SK-N-SH (cell line): ENCODE measurements around the gene ABL2. TPM values are rescaled to one million over a fixed set of nuclear protein-coding genes. Genes with fewer than 3 reads are reported as not detected.

Experiments
- CTCF ChIA-PET: fragments of 300-600, 350-600 bp; formaldehyde crosslinking; extraction: SDS; loops from one replicate; lab custom pipeline; 2021; lab: Yijun Ruan, JAX
- POLR2A ChIA-PET: fragments of 350-600 bp; sonication (Branson Sonifier 250); formaldehyde crosslinking; extraction: SDS; loops from one replicate; lab custom pipeline; 2020; ENCODE audit warnings: antibody characterized with exemption, inconsistent platforms; lab: Yijun Ruan, JAX
- DNase-seq: peaks from one replicate; pipeline ENCODE4 v3.0.0; 2012
- H2AFZ ChIP-seq: fragments of 200-600 bp; sonication (generic); 2 replicates; pipeline ENCODE4 v1.8.1; 2016; ENCODE audit warnings: antibody characterized with exemption, mild to moderate bottlenecking, low read depth
- H3F3A ChIP-seq: fragments of 200-600 bp; sonication (generic); replicated peaks from 2 replicates; pipeline ENCODE3; 2016; ENCODE audit warnings: antibody characterized with exemption, mild to moderate bottlenecking; ENCODE audit not compliant: insufficient read depth
- H3K27ac ChIP-seq, 2 experiments: fragments of 200-500 bp in 1 of 2; fragments of 200-600 bp in 1 of 2; sonication (Bioruptor generic) in 1 of 2; sonication (generic), shearing (Covaris generic) in 1 of 2; 2 replicates each; pipeline versions ENCODE4 v1.5.1 to v1.6.1; 2014 to 2016; ENCODE audit warnings: low read depth in 2 of 2, inconsistent platforms in 1 of 2, low read length in 1 of 2, mild to moderate bottlenecking in 1 of 2, mixed read lengths in 1 of 2
- H3K27me3 ChIP-seq: fragments of 200-600 bp; sonication (generic), shearing (Covaris generic); 2 replicates; pipeline ENCODE4 v1.6.1; 2016; ENCODE audit warnings: mixed run types; ENCODE audit not compliant: insufficient read depth
- H3K36me3 ChIP-seq, 2 experiments: fragments of 200-500 bp in 1 of 2; fragments of 200-600 bp in 1 of 2; sonication (Bioruptor generic) in 1 of 2; sonication (generic) in 1 of 2; replicated peaks in 1 of 2; 2 replicates each; pipeline versions ENCODE3 to v1.5.1; 2014 to 2016; ENCODE audit warnings: low read length in 1 of 2, mild to moderate bottlenecking in 1 of 2; ENCODE audit not compliant: insufficient read depth in 2 of 2, control insufficient read depth in 1 of 2
- H3K4me1 ChIP-seq, 2 experiments: fragments of 200-500 bp in 1 of 2; fragments of 200-600 bp in 1 of 2; sonication (Bioruptor generic) in 1 of 2; sonication (generic), shearing (Covaris generic) in 1 of 2; 2 replicates each; pipeline versions ENCODE4 v1.5.1 to v1.6.1; 2014 to 2016; ENCODE audit warnings: low read depth in 1 of 2, low read length in 1 of 2, mixed run types in 1 of 2; ENCODE audit not compliant: insufficient read depth in 2 of 2, control insufficient read depth in 1 of 2
- H3K4me2 ChIP-seq: fragments of 200-600 bp; sonication (generic), shearing (Covaris generic); 2 replicates; pipeline ENCODE4 v1.6.1; 2017; ENCODE audit warnings: mixed run types
- H3K4me3 ChIP-seq, 2 experiments: fragments of 200-500 bp in 1 of 2; fragments of 200-600 bp in 1 of 2; sonication (Bioruptor generic) in 1 of 2; sonication (generic), shearing (Covaris generic) in 1 of 2; 2 replicates each; pipeline versions ENCODE4 v1.5.1 to v1.8.1; 2014 to 2016; ENCODE audit warnings: low read depth in 2 of 2, inconsistent platforms in 1 of 2, low read length in 1 of 2, mild to moderate bottlenecking in 1 of 2, mixed read lengths in 1 of 2, moderate library complexity in 1 of 2
- H3K79me2 ChIP-seq: fragments of 200-600 bp; sonication (generic); 2 replicates; pipeline ENCODE4 v1.8.1; 2017; ENCODE audit warnings: mild to moderate bottlenecking; ENCODE audit not compliant: insufficient read depth
- H3K9ac ChIP-seq: fragments of 200-600 bp; sonication (generic); 2 replicates; pipeline ENCODE4 v1.6.1; 2017; ENCODE audit warnings: mixed run types
- H3K9me2 ChIP-seq: fragments of 200-600 bp; sonication (generic); 2 replicates; pipeline ENCODE4 v1.6.1; 2017; ENCODE audit warnings: mixed run types
- H3K9me3 ChIP-seq: fragments of 200-600 bp; sonication (generic); 2 replicates; pipeline ENCODE4 v1.6.1; 2017; ENCODE audit warnings: mixed run types, mild to moderate bottlenecking, moderate library complexity
- H4K20me1 ChIP-seq: fragments of 200-600 bp; sonication (generic); 2 replicates; pipeline ENCODE4 v1.6.1; 2017; ENCODE audit warnings: mild to moderate bottlenecking, mixed run types; ENCODE audit not compliant: insufficient read depth
- CHD2 ChIP-seq: fragments of 150-350 bp; IDR thresholded peaks from 2 replicates; pipeline ENCODE4 v1.6.1; 2018; ENCODE audit warnings: low read length; ENCODE audit not compliant: partially characterized antibody
- ELF1 ChIP-seq: IDR thresholded peaks from 2 replicates; pipeline ENCODE4 v1.4.0; 2012
- EP300 ChIP-seq, 2 experiments: IDR thresholded peaks; 2 replicates each; pipeline versions ENCODE4 v1.4.0 to v1.6.1; 2012; ENCODE audit warnings: borderline replicate concordance in 1 of 2, low read depth in 1 of 2, low read length in 1 of 2
- FOXM1 ChIP-seq: IDR thresholded peaks from 2 replicates; pipeline ENCODE4 v1.4.0; 2012; ENCODE audit warnings: low read depth, mild to moderate bottlenecking
- JUND ChIP-seq: IDR thresholded peaks from 2 replicates; pipeline ENCODE4 v1.4.0; 2012
- MXI1 ChIP-seq: IDR thresholded peaks from 2 replicates; pipeline ENCODE4 v1.6.1; 2012; ENCODE audit warnings: mild to moderate bottlenecking, low read depth, low read length, improper control_type of control experiment
- RCOR1 ChIP-seq: fragments of 150-350 bp; IDR thresholded peaks from 2 replicates; pipeline ENCODE4 v1.6.1; 2017; ENCODE audit warnings: antibody characterized with exemption, low read length
- RFX5 ChIP-seq: IDR thresholded peaks from 2 replicates; pipeline ENCODE4 v1.6.1; 2012; ENCODE audit warnings: mild to moderate bottlenecking, improper control_type of control experiment, low read length
- SIN3A ChIP-seq: IDR thresholded peaks from 2 replicates; pipeline ENCODE4 v1.6.1; 2012; ENCODE audit warnings: low read depth, mild to moderate bottlenecking, low read length, moderate library complexity, borderline replicate concordance
- SMC3 ChIP-seq: IDR thresholded peaks from 2 replicates; pipeline ENCODE4 v1.6.1; 2012; ENCODE audit warnings: low read depth, low read length, improper control_type of control experiment
- TAF1 ChIP-seq: IDR thresholded peaks from 2 replicates; pipeline ENCODE4 v1.6.1; 2012; ENCODE audit warnings: low read depth, mild to moderate bottlenecking, low read length, moderate library complexity, borderline replicate concordance
- TCF12 ChIP-seq: IDR thresholded peaks from 2 replicates; pipeline ENCODE4 v1.4.0; 2012
- TEAD4 ChIP-seq: IDR thresholded peaks from 2 replicates; pipeline ENCODE4 v1.4.0; 2012; ENCODE audit warnings: mild to moderate bottlenecking, borderline replicate concordance; ENCODE audit not compliant: insufficient read depth
- YY1 ChIP-seq: IDR thresholded peaks from 2 replicates; pipeline ENCODE4 v1.4.0; 2012; ENCODE audit warnings: low read depth, mild to moderate bottlenecking
- WGBS: methylation state at CpG from one replicate; pipeline ENCODE4 v1.1.6; 2017; ENCODE audit warnings: low lambda C conversion rate; 5-methylcytosine and 5-hydroxymethylcytosine counted together
- polyA plus RNA-seq, 3 experiments: library from polyadenylated mRNA; depleted of rRNA; stranded (reverse); fragments of >200 nt; gene quantifications; 2 replicates each; pipeline ENCODE4 v1.2.3, GENCODE V29; 2012
- TF ChIP-seq, protein P1 (sequence below): fragments of 200-600 bp; sonication (generic); IDR thresholded peaks from 2 replicates; pipeline ENCODE4 v1.6.1; 2017; ENCODE audit warnings: antibody characterized with exemption, mild to moderate bottlenecking, moderate library complexity
- TF ChIP-seq, protein P2 (sequence below): fragments of 150-350 bp; IDR thresholded peaks from 2 replicates; pipeline ENCODE4 v1.6.1; 2017; ENCODE audit warnings: antibody characterized with exemption, low read length, low read depth, borderline replicate concordance
- TF ChIP-seq, protein P3 (sequence below): IDR thresholded peaks from 2 replicates; pipeline ENCODE4 v1.4.0; 2012; ENCODE audit warnings: low read depth
- TF ChIP-seq, protein P4 (sequence below): IDR thresholded peaks from 2 replicates; pipeline ENCODE4 v1.6.1; 2012; ENCODE audit warnings: mild to moderate bottlenecking, low read depth, low read length, moderate library complexity

ABL2 gene
- polyA plus RNA-seq, 1 of the 3 experiments (the other 2 are of a cell fraction) = 7.5 TPM

DNA sequence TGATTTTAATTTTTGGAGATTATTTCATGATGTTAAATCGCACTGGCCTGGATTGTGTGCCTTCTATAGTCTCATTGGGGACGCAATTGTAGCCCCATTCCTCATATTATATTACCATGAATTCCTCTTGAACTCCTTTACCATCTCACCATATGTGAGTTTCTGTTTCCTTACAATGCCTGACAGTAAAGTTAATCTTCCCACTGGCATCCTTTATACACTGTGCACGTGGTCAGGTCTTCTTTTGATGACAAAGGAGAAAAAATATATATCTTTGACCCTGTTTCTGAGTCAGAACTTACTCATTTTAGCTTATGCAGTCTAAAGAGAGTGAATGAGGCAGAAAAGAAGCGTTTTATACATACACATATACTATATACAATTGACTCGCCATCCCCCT is 774 bp upstream of the ABL2 start (continued):
- TF ChIP-seq, protein P1, sequence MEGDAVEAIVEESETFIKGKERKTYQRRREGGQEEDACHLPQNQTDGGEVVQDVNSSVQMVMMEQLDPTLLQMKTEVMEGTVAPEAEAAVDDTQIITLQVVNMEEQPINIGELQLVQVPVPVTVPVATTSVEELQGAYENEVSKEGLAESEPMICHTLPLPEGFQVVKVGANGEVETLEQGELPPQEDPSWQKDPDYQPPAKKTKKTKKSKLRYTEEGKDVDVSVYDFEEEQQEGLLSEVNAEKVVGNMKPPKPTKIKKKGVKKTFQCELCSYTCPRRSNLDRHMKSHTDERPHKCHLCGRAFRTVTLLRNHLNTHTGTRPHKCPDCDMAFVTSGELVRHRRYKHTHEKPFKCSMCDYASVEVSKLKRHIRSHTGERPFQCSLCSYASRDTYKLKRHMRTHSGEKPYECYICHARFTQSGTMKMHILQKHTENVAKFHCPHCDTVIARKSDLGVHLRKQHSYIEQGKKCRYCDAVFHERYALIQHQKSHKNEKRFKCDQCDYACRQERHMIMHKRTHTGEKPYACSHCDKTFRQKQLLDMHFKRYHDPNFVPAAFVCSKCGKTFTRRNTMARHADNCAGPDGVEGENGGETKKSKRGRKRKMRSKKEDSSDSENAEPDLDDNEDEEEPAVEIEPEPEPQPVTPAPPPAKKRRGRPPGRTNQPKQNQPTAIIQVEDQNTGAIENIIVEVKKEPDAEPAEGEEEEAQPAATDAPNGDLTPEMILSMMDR = no peak

DNA sequence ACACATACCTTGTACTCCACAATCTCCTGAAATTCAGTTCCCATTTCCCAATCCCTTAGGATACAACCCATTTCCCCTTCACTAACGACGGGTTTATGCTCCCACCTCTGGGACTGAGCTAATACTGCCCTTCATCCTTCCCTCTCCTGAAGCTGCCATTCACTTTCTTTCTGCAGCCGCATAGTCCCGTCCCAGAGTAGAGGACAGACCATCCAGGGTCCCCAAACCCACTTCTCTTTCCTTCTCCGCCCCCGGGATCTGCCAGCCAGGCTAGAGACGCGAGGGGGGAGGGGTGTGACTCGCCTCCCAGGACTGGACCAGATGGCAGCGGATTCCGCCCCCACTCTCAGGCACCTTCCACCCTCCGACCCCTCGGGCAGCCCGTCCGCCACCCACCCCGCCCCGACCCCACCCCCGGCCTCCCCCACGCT is 679 bp downstream of the ABL2 start:
- Histone ChIP-seq H3K9me3 (no peaks in the 10 kb centered on the region), H3K9ac (peak overlapping the region; percentile 85; the same call in 1 of the 2 replicates), H3K27ac (peak overlapping the region; percentile 76 to 80; a peak in 3 of 4 replicates), H3F3A (peaks cover 18% of the 10 kb centered on the region), H3K27me3 (no peaks in the 10 kb centered on the region), H3K4me2 (peak overlapping the region; percentile 91), H2AFZ (no peak overlapping the region), H3K4me1 (peaks cover 0 to 9% of the 10 kb centered on the region in 2 experiments; a peak in 3 of 4 replicates), H4K20me1 (peaks cover 7% of the 10 kb centered on the region; the same call in 1 of the 2 replicates), H3K79me2 (peaks cover 49% of the 10 kb centered on the region), H3K36me3 (no peaks in the 10 kb centered on the region), H3K9me2 (no peaks in the 10 kb centered on the region), H3K4me3 (peak overlapping the region; percentile 77 to 82)
- peak; percentile 13; the same call in 1 of the 2 replicates for TF ChIP-seq TAF1
- TF ChIP-seq CHD2 = peak; percentile 62
- TF ChIP-seq TEAD4 = no peak
- TF ChIP-seq TCF12 = peak; percentile 12; the same call in 1 of the 2 replicates
- ChIA-PET POLR2A (no interaction called here), CTCF (interaction anchor here (0.6 kb wide), 1 partner anchor 20 kb away, joined by 3 read pairs; no protein-coding TSS in a partner anchor)
- WGBS = 0% methylated on average over 13 of the region's 19 CpGs
- DNase-seq = peak; percentile 83

DNA sequence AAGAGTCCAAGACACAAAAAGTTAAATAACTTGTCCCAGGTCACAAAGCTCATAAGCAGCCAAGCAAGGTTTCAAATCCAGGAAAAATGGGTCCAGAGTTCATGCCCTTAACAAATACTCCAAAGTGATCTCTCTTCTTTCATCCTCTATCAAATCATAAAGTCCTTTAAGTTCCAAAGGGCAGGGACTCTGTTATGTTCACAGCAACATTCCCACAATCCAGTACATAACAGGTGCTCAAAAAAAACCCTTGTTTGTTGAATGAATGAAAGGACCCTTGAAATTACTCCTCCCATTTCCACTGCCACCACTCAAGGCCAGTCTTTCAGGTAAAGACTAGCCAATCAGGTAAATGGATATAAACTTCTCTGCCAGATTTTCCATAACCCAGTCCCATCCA is 2.7 kb downstream of the ABL2 start:
- Histone ChIP-seq H3K36me3 (no peaks in the 10 kb centered on the region), H3K4me1 (peaks cover 0 to 9% of the 10 kb centered on the region in 2 experiments; a peak in 3 of 4 replicates), H3K4me3 (no peak overlapping the region), H3K9me2 (no peaks in the 10 kb centered on the region), H3K4me2 (no peak overlapping the region), H3K27ac (no peak overlapping the region), H4K20me1 (peaks cover 7% of the 10 kb centered on the region; the same call in 1 of the 2 replicates), H3F3A (peaks cover 18% of the 10 kb centered on the region), H2AFZ (no peak overlapping the region), H3K27me3 (no peaks in the 10 kb centered on the region), H3K9me3 (no peaks in the 10 kb centered on the region)
- ChIA-PET CTCF (no interaction called here), POLR2A (no interaction called here)
- DNase-seq = no peak
- TF ChIP-seq FOXM1 = no peak
- TF ChIP-seq, protein P2, sequence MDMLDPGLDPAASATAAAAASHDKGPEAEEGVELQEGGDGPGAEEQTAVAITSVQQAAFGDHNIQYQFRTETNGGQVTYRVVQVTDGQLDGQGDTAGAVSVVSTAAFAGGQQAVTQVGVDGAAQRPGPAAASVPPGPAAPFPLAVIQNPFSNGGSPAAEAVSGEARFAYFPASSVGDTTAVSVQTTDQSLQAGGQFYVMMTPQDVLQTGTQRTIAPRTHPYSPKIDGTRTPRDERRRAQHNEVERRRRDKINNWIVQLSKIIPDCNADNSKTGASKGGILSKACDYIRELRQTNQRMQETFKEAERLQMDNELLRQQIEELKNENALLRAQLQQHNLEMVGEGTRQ = no peak
- no peak for TF ChIP-seq EP300 (IDR thresholded peaks at IDR 0.05; ENCODE audit: borderline replicate concordance in 1 of 2, low read depth in 1 of 2, low read length in 1 of 2)
- no peak for TF ChIP-seq SMC3
- TF ChIP-seq RCOR1 = no peak
- TF ChIP-seq ELF1 = no peak
- TF ChIP-seq, protein P3, sequence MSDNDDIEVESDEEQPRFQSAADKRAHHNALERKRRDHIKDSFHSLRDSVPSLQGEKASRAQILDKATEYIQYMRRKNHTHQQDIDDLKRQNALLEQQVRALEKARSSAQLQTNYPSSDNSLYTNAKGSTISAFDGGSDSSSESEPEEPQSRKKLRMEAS = no peak
- TF ChIP-seq, protein P4, sequence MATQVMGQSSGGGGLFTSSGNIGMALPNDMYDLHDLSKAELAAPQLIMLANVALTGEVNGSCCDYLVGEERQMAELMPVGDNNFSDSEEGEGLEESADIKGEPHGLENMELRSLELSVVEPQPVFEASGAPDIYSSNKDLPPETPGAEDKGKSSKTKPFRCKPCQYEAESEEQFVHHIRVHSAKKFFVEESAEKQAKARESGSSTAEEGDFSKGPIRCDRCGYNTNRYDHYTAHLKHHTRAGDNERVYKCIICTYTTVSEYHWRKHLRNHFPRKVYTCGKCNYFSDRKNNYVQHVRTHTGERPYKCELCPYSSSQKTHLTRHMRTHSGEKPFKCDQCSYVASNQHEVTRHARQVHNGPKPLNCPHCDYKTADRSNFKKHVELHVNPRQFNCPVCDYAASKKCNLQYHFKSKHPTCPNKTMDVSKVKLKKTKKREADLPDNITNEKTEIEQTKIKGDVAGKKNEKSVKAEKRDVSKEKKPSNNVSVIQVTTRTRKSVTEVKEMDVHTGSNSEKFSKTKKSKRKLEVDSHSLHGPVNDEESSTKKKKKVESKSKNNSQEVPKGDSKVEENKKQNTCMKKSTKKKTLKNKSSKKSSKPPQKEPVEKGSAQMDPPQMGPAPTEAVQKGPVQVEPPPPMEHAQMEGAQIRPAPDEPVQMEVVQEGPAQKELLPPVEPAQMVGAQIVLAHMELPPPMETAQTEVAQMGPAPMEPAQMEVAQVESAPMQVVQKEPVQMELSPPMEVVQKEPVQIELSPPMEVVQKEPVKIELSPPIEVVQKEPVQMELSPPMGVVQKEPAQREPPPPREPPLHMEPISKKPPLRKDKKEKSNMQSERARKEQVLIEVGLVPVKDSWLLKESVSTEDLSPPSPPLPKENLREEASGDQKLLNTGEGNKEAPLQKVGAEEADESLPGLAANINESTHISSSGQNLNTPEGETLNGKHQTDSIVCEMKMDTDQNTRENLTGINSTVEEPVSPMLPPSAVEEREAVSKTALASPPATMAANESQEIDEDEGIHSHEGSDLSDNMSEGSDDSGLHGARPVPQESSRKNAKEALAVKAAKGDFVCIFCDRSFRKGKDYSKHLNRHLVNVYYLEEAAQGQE = no peak
- no peak for TF ChIP-seq MXI1
- TF ChIP-seq YY1 = no peak
- no peak for TF ChIP-seq TAF1
- TF ChIP-seq SIN3A = no peak
- no peak for TF ChIP-seq RFX5
- no peak for TF ChIP-seq JUND
- TF ChIP-seq, all 33 proteins: peak for 0
- Histone ChIP-seq H3K79me2 (peaks cover 69% of the 10 kb centered on the region), H3K9ac (no peak overlapping the region)
